Mesenchymal stem cell (in vitro differentiated cells and primary cell): ENCODE data around the gene CYYR1.

Source experiments
- DNase-seq: peaks from one replicate; pipeline ENCODE4 v3.0.0-alpha.2; 2013
- H2AFZ ChIP-seq: one replicate; pipeline ENCODE4 v1.6.1; 2013; ENCODE audit warnings: low read depth, mild to moderate bottlenecking, control low read depth, inconsistent platforms, low read length, moderate library complexity
- H2AK5ac ChIP-seq: 2 replicates; pipeline ENCODE4 v1.6.1; 2013; ENCODE audit warnings: low read length, moderate library complexity, mild to moderate bottlenecking, inconsistent platforms; ENCODE audit not compliant: severe bottlenecking
- H2BK120ac ChIP-seq: one replicate; pipeline ENCODE4 v1.6.1; 2013; ENCODE audit warnings: low read depth, mild to moderate bottlenecking, inconsistent platforms, low read length, moderate library complexity
- H2BK12ac ChIP-seq, 2 experiments: one replicate each; pipeline ENCODE4 v1.6.1; 2013; ENCODE audit warnings: inconsistent platforms in 2 of 2, low read length in 2 of 2, mild to moderate bottlenecking in 2 of 2, moderate library complexity in 2 of 2, control low read depth in 1 of 2
- H2BK15ac ChIP-seq: one replicate; pipeline ENCODE4 v1.6.1; 2013; ENCODE audit warnings: mild to moderate bottlenecking, low read depth, inconsistent platforms; ENCODE audit not compliant: poor library complexity, severe bottlenecking
- H2BK5ac ChIP-seq: 2 replicates; pipeline ENCODE4 v1.6.1; 2013; ENCODE audit warnings: low read depth, mild to moderate bottlenecking, low read length, control low read depth, inconsistent platforms; ENCODE audit not compliant: poor library complexity, severe bottlenecking
- H3K14ac ChIP-seq, 2 experiments: one replicate each; pipeline ENCODE4 v1.6.1; 2013; ENCODE audit warnings: inconsistent platforms in 2 of 2, low read length in 2 of 2, control low read depth in 1 of 2, mild to moderate bottlenecking in 1 of 2, moderate library complexity in 1 of 2
- H3K18ac ChIP-seq, 2 experiments: one replicate each; pipeline ENCODE4 v1.6.1; 2013; ENCODE audit warnings: inconsistent platforms in 2 of 2, low read length in 2 of 2, control low read depth in 1 of 2, low read depth in 1 of 2, mild to moderate bottlenecking in 1 of 2
- H3K23ac ChIP-seq, 2 experiments: one replicate each; pipeline ENCODE4 v1.6.1; 2013; ENCODE audit warnings: inconsistent platforms in 2 of 2, low read length in 2 of 2, mild to moderate bottlenecking in 2 of 2, moderate library complexity in 2 of 2, control low read depth in 1 of 2
- H3K27ac ChIP-seq: 2 replicates; pipeline ENCODE4 v1.5.1; 2013; ENCODE audit warnings: mild to moderate bottlenecking, moderate library complexity, low read length, control low read depth, inconsistent platforms; ENCODE audit not compliant: poor library complexity, severe bottlenecking
- H3K27me3 ChIP-seq, 2 experiments: 2 replicates each; pipeline versions ENCODE4 v1.6.1 to v1.7.0; 2013; ENCODE audit warnings: low read length in 2 of 2, mild to moderate bottlenecking in 2 of 2, moderate library complexity in 2 of 2, control low read depth in 1 of 2, inconsistent platforms in 1 of 2; ENCODE audit not compliant: control insufficient read depth in 1 of 2, insufficient read depth in 1 of 2
- H3K36me3 ChIP-seq, 2 experiments: 2 replicates each; pipeline versions ENCODE4 v1.6.1 to v1.7.0; 2013; ENCODE audit warnings: low read length in 2 of 2, control low read depth in 1 of 2, inconsistent platforms in 1 of 2, low read depth in 1 of 2, mild to moderate bottlenecking in 1 of 2; ENCODE audit not compliant: insufficient read depth in 2 of 2, control insufficient read depth in 1 of 2
- H3K4ac ChIP-seq, 2 experiments: one replicate each; pipeline ENCODE4 v1.6.1; 2013; ENCODE audit warnings: inconsistent platforms in 2 of 2, low read length in 2 of 2, mild to moderate bottlenecking in 2 of 2, moderate library complexity in 2 of 2, control low read depth in 1 of 2, low read depth in 1 of 2
- H3K4me1 ChIP-seq: 2 replicates; pipeline ENCODE4 v1.6.1; 2013; ENCODE audit warnings: low read depth, low read length, control low read depth; ENCODE audit not compliant: control insufficient read depth, insufficient read depth
- H3K4me2 ChIP-seq: 2 replicates; pipeline ENCODE4 v1.6.1; 2013; ENCODE audit warnings: low read length, mild to moderate bottlenecking, inconsistent platforms; ENCODE audit not compliant: poor library complexity, severe bottlenecking
- H3K4me3 ChIP-seq, 2 experiments: 2 replicates each; pipeline versions ENCODE4 v1.5.1 to v1.7.0; 2013; ENCODE audit warnings: low read length in 2 of 2, mild to moderate bottlenecking in 2 of 2, control low read depth in 1 of 2, low read depth in 1 of 2; ENCODE audit not compliant: insufficient read depth in 1 of 2
- H3K79me1 ChIP-seq: replicated peaks from 2 replicates; pipeline ENCODE4 v1.6.1; 2013; ENCODE audit warnings: mild to moderate bottlenecking, control low read depth, low read length, inconsistent platforms; ENCODE audit not compliant: poor library complexity, severe bottlenecking
- H3K9ac ChIP-seq: 2 replicates; pipeline ENCODE4 v1.7.0; 2013; ENCODE audit warnings: mild to moderate bottlenecking, low read length, moderate library complexity
- H3K9me3 ChIP-seq: 2 replicates; pipeline ENCODE4 v1.7.0; 2013; ENCODE audit warnings: mild to moderate bottlenecking, low read length; ENCODE audit not compliant: control insufficient read depth
- H4K8ac ChIP-seq: one replicate; pipeline ENCODE4 v1.6.1; 2013; ENCODE audit warnings: inconsistent platforms, mild to moderate bottlenecking, low read length, moderate library complexity
- H4K91ac ChIP-seq: one replicate; pipeline ENCODE4 v1.6.1; 2013; ENCODE audit warnings: mild to moderate bottlenecking, low read length, inconsistent platforms
- WGBS: methylation state at CpG from one replicate; pipeline ENCODE4 v1.1.7; 2013; ENCODE audit warnings: mixed read lengths; 5-methylcytosine and 5-hydroxymethylcytosine counted together

CYYR1 gene

GRCh38 chr21:26565111-26565510 lies 8.0 kb downstream of the CYYR1 start:
- Histone ChIP-seq H3K4me2 (no peak overlapping the region), H4K91ac (no peak overlapping the region), H3K36me3 (no peaks in the 10 kb centered on the region), H3K4ac (no peak overlapping the region), H2AK5ac (no peak overlapping the region), H3K79me1 (no peaks in the 10 kb centered on the region), H2BK15ac (no peak overlapping the region), H3K23ac (no peak overlapping the region), H3K14ac (no peak overlapping the region), H2BK120ac (no peak overlapping the region), H3K9ac (no peak overlapping the region), H2BK12ac (no peak overlapping the region), H3K18ac (no peak overlapping the region), H3K9me3 (peaks cover 3% of the 10 kb centered on the region), H3K27me3 (no peaks in the 10 kb centered on the region), H3K4me1 (no peaks in the 10 kb centered on the region), H2BK5ac (no peak overlapping the region), H4K8ac (no peak overlapping the region), H2AFZ (no peak overlapping the region), H3K4me3 (no peak overlapping the region), H3K27ac (no peak overlapping the region)
- 96% methylated on average over 6 of the region's 6 CpGs for WGBS
- DNase-seq, result no peak

DNA sequence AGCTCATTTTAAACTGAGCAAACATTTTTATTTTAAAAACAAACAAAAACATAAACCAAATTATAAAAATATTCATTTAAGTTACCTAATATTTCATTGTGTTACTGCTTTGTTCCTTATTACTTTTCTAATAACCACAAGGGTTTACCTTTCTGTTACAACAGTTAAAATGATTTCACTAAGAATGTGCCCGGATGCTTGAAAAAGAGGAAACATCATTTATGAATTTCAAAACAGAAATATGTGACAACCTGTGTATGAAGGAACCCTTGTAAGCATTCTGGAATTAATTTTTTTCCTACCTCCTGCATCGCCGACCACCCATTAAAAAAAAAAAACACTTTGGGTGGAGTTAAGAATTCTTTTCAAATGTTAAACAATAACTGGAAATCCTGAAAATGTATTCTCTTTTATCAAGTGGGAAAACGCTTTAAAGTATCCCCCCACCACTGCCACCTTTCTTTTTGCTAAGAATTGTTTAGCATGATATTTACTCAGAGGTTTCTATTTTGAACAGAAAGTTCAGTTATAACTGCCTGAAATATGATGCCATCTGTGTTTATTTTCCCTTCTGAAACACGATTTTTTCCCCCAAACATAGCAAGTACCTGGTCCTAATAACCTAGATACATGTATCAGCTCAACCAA lies 9.1 kb downstream of the CYYR1 start:
- H2BK15ac ChIP-seq, result no peak overlapping the region
- WGBS, result 50% methylated on average over 1 of the region's 5 CpGs
- H2BK120ac ChIP-seq, result no peak overlapping the region
- H3K36me3 ChIP-seq, result no peaks in the 10 kb centered on the region
- H3K79me1 ChIP-seq, result no peaks in the 10 kb centered on the region
- H4K91ac ChIP-seq, result no peak overlapping the region
- H3K4me1 ChIP-seq, result no peaks in the 10 kb centered on the region
- no peak overlapping the region for H2AK5ac ChIP-seq
- H3K9me3 ChIP-seq, result peaks cover 3% of the 10 kb centered on the region
- no peak for DNase-seq
- H2BK12ac ChIP-seq, result no peak overlapping the region
- no peak overlapping the region for H3K4me2 ChIP-seq
- H2AFZ ChIP-seq, result no peak overlapping the region
- no peak overlapping the region for H3K4me3 ChIP-seq
- H4K8ac ChIP-seq, result no peak overlapping the region
- no peak overlapping the region for H3K4ac ChIP-seq
- no peaks in the 10 kb centered on the region for H3K27me3 ChIP-seq
- no peak overlapping the region for H3K14ac ChIP-seq
- H3K18ac ChIP-seq, result no peak overlapping the region
- H3K23ac ChIP-seq, result no peak overlapping the region
- no peak overlapping the region for H2BK5ac ChIP-seq
- H3K9ac ChIP-seq, result no peak overlapping the region
- H3K27ac ChIP-seq, result no peak overlapping the region

DNA sequence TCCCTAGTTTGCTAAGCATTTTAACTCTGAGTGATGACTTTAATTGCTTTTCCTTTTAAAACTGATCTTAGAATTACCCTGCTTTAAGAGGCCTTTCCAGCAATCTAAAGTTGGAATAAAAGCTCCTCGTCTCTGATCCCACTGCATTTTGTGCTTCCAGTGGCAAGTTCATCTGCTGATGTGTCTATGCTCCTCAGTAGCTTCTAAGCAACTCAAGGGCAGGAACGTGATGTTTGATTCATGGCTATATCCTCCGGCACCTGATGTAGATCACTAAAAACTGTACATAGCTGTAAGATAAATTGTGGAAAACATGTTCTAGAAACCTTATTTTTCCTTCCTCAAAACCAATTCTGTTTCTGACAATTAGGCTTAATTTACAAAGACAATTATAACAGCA lies 12.5 kb downstream of the CYYR1 start:
- DNase-seq, result no peak
- Histone ChIP-seq H2BK12ac (no peak overlapping the region), H2BK120ac (no peak overlapping the region), H2BK5ac (no peak overlapping the region), H4K91ac (no peak overlapping the region), H2AFZ (no peak overlapping the region), H3K4me1 (no peaks in the 10 kb centered on the region), H4K8ac (no peak overlapping the region), H3K9ac (no peak overlapping the region), H2BK15ac (no peak overlapping the region), H3K23ac (no peak overlapping the region), H3K18ac (no peak overlapping the region), H3K9me3 (no peaks in the 10 kb centered on the region), H3K4ac (no peak overlapping the region), H3K4me3 (no peak overlapping the region), H3K79me1 (no peaks in the 10 kb centered on the region), H3K36me3 (no peaks in the 10 kb centered on the region), H3K14ac (no peak overlapping the region), H3K27ac (no peak overlapping the region), H3K4me2 (no peak overlapping the region), H2AK5ac (no peak overlapping the region), H3K27me3 (no peaks in the 10 kb centered on the region)
- 92% methylated on average over 2 of the region's 3 CpGs for WGBS

DNA sequence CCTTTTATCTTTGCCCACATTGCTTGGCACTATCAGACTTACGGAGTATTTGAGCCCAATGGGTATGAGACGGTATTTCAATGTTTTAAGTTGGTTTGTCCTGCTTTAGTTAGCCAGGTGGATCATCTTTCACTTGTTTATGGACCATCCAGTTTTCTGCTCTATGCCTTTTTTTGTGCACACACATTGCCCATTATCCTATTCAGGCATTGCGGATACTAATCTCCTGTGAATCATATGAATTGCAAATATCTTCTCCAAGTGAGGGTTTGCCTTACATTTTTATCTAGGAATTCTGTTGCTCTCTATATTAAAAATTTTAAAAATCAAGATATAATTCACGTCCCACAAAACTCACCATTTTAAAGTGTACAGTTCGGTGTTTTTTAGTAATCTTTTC lies 14.0 kb downstream of the CYYR1 start:
- Histone ChIP-seq H3K18ac (no peak overlapping the region), H3K27ac (no peak overlapping the region), H3K79me1 (no peaks in the 10 kb centered on the region), H3K4me1 (no peaks in the 10 kb centered on the region), H3K9me3 (no peaks in the 10 kb centered on the region), H4K91ac (no peak overlapping the region), H2AK5ac (no peak overlapping the region), H2AFZ (no peak overlapping the region), H3K23ac (no peak overlapping the region), H2BK15ac (no peak overlapping the region), H4K8ac (no peak overlapping the region), H3K36me3 (no peaks in the 10 kb centered on the region), H3K4me2 (no peak overlapping the region), H3K9ac (no peak overlapping the region), H3K4me3 (no peak overlapping the region), H2BK120ac (no peak overlapping the region), H3K27me3 (no peaks in the 10 kb centered on the region), H2BK5ac (no peak overlapping the region), H2BK12ac (no peak overlapping the region), H3K4ac (no peak overlapping the region), H3K14ac (no peak overlapping the region)
- WGBS, result 100% methylated on average over 2 of the region's 5 CpGs
- no peak for DNase-seq
